HepG2 (cell line): ENCODE measurements around the gene RHBDD2.

Source experiments
- EP300 ChIP-seq, 3 experiments: sonication (generic) in 1 of 3; formaldehyde crosslinking in 1 of 3; IDR thresholded peaks; 2 replicates each; pipeline versions ENCODE4 v1.5.1 to v1.6.1; 2011 to 2020; ENCODE audit warnings: low read depth in 2 of 3, low read length in 2 of 3, borderline replicate concordance in 1 of 3, improper control_type of control experiment in 1 of 3, mild to moderate bottlenecking in 1 of 3, missing genetic modification reagents in 1 of 3, moderate library complexity in 1 of 3
- STAT6 ChIP-seq: sonication (generic); formaldehyde crosslinking; IDR thresholded peaks from 2 replicates; pipeline ENCODE4 v1.4.0; 2020; ENCODE audit warnings: missing genetic modification reagents, mild to moderate bottlenecking, borderline replicate concordance

GRCh38 chr7:75867390-75867717 is 11.5 kb upstream of the RHBDD2 start:
- no peak for TF ChIP-seq STAT6
- no peak for TF ChIP-seq EP300 (IDR thresholded peaks at IDR 0.05; ENCODE audit: low read depth in 2 of 2, low read length in 2 of 2)
- no peak for TF ChIP-seq EP300 (CRISPR knock-in tag; IDR thresholded peaks at IDR 0.05; ENCODE audit: borderline replicate concordance)
